AG04450 (cell line): ENCODE measurements around the gene JTB. TPM values are rescaled to one million over a fixed set of nuclear protein-coding genes. Genes with fewer than 3 reads are reported as not detected.

Source experiments
- CTCF ChIA-PET: fragments of 300-600, 350-600 bp; formaldehyde crosslinking; extraction: SDS; loops from one replicate; lab custom pipeline; 2022; ENCODE audit warnings: antibody characterized with exemption, inconsistent platforms; lab: Charles Lee
- POLR2A ChIA-PET: fragments of 350-600 bp; formaldehyde crosslinking; extraction: SDS; loops from one replicate; lab custom pipeline; 2021; ENCODE audit warnings: antibody characterized with exemption, inconsistent platforms; lab: Yijun Ruan, JAX
- DNase-seq: peaks from one replicate; pipeline ENCODE4 v3.0.0-alpha.2; 2011; ENCODE audit warnings: low read depth, low spot score
- H3K27ac ChIP-seq: one replicate; pipeline ENCODE4 v1.5.1; 2012; ENCODE audit warnings: low read depth, low read length, control low read depth
- H3K27me3 ChIP-seq: one replicate; pipeline ENCODE4 v1.6.0; 2012; ENCODE audit warnings: low read length; ENCODE audit not compliant: control insufficient read depth, insufficient read depth
- H3K4me3 ChIP-seq: 2 replicates; pipeline ENCODE4 v1.5.1; 2011; ENCODE audit warnings: mild to moderate bottlenecking, low read depth, low read length, control low read depth
- H3K9me3 ChIP-seq: 2 replicates; pipeline ENCODE4 v1.5.1; 2012; ENCODE audit warnings: low read length; ENCODE audit not compliant: control insufficient read depth, insufficient read depth
- CTCF ChIP-seq: IDR thresholded peaks from 2 replicates; pipeline ENCODE4 v1.5.1; 2011; ENCODE audit warnings: low read depth, low read length, control low read depth, inconsistent platforms
- polyA plus RNA-seq: library from polyadenylated mRNA; depleted of rRNA; stranded (reverse); fragments of >200 nt; gene quantifications from 2 replicates; pipeline ENCODE4 v1.2.3, GENCODE V29; 2011

JTB gene
- polyA plus RNA-seq, 1 experiment: 160 TPM

GRCh38 chr1:153978274-153978909 is 918 bp upstream of the JTB start:
- no peak overlapping the region for H3K27ac ChIP-seq
- H3K4me3 ChIP-seq: peak overlapping the region; percentile 94
- no peak for DNase-seq
- ChIA-PET CTCF (interaction anchor here (0.8 to 3.5 kb wide), 4 partner anchors 8 to 48 kb away, joined by 3 to 31 read pairs (median 10); partner anchors contain the start of genes CREB3L4 and RAB13), POLR2A (interaction anchor here (0.8 to 3.9 kb wide), 9 partner anchors 8 to 344 kb away, joined by 3 to 39 read pairs (median 7); partner anchors contain the start of genes CHTOP, CREB3L4, CRTC2 and RAB13)
- no peaks in the 10 kb centered on the region for H3K27me3 ChIP-seq
- TF ChIP-seq CTCF: no peak
- H3K9me3 ChIP-seq: no peaks in the 10 kb centered on the region; the same call in 1 of the 2 replicates

GRCh38 chr1:153976819-153977249 is 640 bp downstream of the JTB start:
- TF ChIP-seq CTCF: no peak
- ChIA-PET CTCF (interaction anchor here (0.6 to 3.5 kb wide), 3 partner anchors 10 to 179 kb away, joined by 3 to 31 read pairs (median 18); partner anchors contain the start of genes CREB3L4 and RAB13), POLR2A (interaction anchor here (1.1 to 3.9 kb wide), 8 partner anchors 9 to 244 kb away, joined by 4 to 39 read pairs (median 7); partner anchors contain the start of genes CREB3L4, DENND4B, RAB13 and RPS27)
- DNase-seq: no peak
- peak overlapping the region; percentile 70 for H3K27ac ChIP-seq
- peak overlapping the region; percentile 94 for H3K4me3 ChIP-seq
- no peaks in the 10 kb centered on the region; the same call in 1 of the 2 replicates for H3K9me3 ChIP-seq
- no peaks in the 10 kb centered on the region for H3K27me3 ChIP-seq

- CTCF ChIA-PET: interaction anchor here (1.3 kb wide), 1 partner anchor 27 kb away, joined by 3 read pairs; the partner anchor contains the start of gene DENND4B
- Histone ChIP-seq H3K27ac (no peak overlapping the region), H3K9me3 (no peaks in the 10 kb centered on the region; the same call in 1 of the 2 replicates), H3K4me3 (no peak overlapping the region), H3K27me3 (no peaks in the 10 kb centered on the region)
- DNase-seq: no peak
- POLR2A ChIA-PET: no interaction called here
- no peak for TF ChIP-seq CTCF
These were observed 3.9 kb downstream of the JTB start for GRCh38 chr1:153973525-153973924.

- DNase-seq: no peak
- no peak overlapping the region for H3K4me3 ChIP-seq
- no peaks in the 10 kb centered on the region for H3K27me3 ChIP-seq
- no peak for TF ChIP-seq CTCF
- CTCF ChIA-PET: interaction anchor here (1.5 kb wide), 1 partner anchor 14 kb away, joined by 4 read pairs; no protein-coding TSS in a partner anchor
- H3K9me3 ChIP-seq: no peaks in the 10 kb centered on the region; the same call in 1 of the 2 replicates
- POLR2A ChIA-PET: no interaction called here
- no peak overlapping the region for H3K27ac ChIP-seq
These were observed 4.4 kb downstream of the JTB start for GRCh38 chr1:153973071-153973470.

- DNase-seq: no peak
- Histone ChIP-seq H3K9me3 (no peaks in the 10 kb centered on the region), H3K27ac (no peak overlapping the region), H3K4me3 (no peak overlapping the region), H3K27me3 (no peaks in the 10 kb centered on the region)
- TF ChIP-seq CTCF: no peak
- POLR2A ChIA-PET: no interaction called here
- CTCF ChIA-PET: no interaction called here
These were observed 7.1 kb downstream of the JTB start for GRCh38 chr1:153970346-153970745.
